Liver (tissue), 3 donors: Measurements from ENCODE around the gene GTF2E1.

Experiments
- GABPA ChIP-seq, 2 donors: IDR thresholded peaks in 1 of 2; conservative IDR thresholded peaks in 1 of 2; 2 replicates each; pipeline ENCODE4 v1.6.1; 2016; ENCODE audit warnings: antibody characterized with exemption in 2 of 2, mild to moderate bottlenecking in 1 of 2, moderate library complexity in 1 of 2
- TAF1 ChIP-seq: conservative IDR thresholded peaks from 2 replicates; pipeline ENCODE4 v1.6.1; 2016; ENCODE audit warnings: antibody characterized with exemption, mild to moderate bottlenecking
- YY1 ChIP-seq: IDR thresholded peaks from 2 replicates; pipeline ENCODE4 v1.6.1; 2016; ENCODE audit warnings: antibody characterized with exemption, mild to moderate bottlenecking
- TF ChIP-seq, protein P1 (sequence below): fragments of 150-350 bp; IDR thresholded peaks from 2 replicates; pipeline ENCODE4 v1.5.1; 2017; ENCODE audit warnings: improper control_type of control experiment, low read depth, low read length; ENCODE audit not compliant: missing input control
- TF ChIP-seq, protein P2 (sequence below): IDR thresholded peaks from 2 replicates; pipeline ENCODE4 v1.6.1; 2016; ENCODE audit warnings: antibody characterized with exemption, mild to moderate bottlenecking
- TF ChIP-seq, protein P3 (sequence below): IDR thresholded peaks from 2 replicates; pipeline ENCODE4 v1.6.1; 2016; ENCODE audit warnings: antibody characterized with exemption
- donor health status: healthy.
- donor health status: healthy.

- TF ChIP-seq, protein P1, sequence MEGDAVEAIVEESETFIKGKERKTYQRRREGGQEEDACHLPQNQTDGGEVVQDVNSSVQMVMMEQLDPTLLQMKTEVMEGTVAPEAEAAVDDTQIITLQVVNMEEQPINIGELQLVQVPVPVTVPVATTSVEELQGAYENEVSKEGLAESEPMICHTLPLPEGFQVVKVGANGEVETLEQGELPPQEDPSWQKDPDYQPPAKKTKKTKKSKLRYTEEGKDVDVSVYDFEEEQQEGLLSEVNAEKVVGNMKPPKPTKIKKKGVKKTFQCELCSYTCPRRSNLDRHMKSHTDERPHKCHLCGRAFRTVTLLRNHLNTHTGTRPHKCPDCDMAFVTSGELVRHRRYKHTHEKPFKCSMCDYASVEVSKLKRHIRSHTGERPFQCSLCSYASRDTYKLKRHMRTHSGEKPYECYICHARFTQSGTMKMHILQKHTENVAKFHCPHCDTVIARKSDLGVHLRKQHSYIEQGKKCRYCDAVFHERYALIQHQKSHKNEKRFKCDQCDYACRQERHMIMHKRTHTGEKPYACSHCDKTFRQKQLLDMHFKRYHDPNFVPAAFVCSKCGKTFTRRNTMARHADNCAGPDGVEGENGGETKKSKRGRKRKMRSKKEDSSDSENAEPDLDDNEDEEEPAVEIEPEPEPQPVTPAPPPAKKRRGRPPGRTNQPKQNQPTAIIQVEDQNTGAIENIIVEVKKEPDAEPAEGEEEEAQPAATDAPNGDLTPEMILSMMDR = no peak
- TF ChIP-seq, protein P2, sequence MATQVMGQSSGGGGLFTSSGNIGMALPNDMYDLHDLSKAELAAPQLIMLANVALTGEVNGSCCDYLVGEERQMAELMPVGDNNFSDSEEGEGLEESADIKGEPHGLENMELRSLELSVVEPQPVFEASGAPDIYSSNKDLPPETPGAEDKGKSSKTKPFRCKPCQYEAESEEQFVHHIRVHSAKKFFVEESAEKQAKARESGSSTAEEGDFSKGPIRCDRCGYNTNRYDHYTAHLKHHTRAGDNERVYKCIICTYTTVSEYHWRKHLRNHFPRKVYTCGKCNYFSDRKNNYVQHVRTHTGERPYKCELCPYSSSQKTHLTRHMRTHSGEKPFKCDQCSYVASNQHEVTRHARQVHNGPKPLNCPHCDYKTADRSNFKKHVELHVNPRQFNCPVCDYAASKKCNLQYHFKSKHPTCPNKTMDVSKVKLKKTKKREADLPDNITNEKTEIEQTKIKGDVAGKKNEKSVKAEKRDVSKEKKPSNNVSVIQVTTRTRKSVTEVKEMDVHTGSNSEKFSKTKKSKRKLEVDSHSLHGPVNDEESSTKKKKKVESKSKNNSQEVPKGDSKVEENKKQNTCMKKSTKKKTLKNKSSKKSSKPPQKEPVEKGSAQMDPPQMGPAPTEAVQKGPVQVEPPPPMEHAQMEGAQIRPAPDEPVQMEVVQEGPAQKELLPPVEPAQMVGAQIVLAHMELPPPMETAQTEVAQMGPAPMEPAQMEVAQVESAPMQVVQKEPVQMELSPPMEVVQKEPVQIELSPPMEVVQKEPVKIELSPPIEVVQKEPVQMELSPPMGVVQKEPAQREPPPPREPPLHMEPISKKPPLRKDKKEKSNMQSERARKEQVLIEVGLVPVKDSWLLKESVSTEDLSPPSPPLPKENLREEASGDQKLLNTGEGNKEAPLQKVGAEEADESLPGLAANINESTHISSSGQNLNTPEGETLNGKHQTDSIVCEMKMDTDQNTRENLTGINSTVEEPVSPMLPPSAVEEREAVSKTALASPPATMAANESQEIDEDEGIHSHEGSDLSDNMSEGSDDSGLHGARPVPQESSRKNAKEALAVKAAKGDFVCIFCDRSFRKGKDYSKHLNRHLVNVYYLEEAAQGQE = no peak
- TF ChIP-seq GABPA (IDR thresholded peaks at IDR 0.05 in 1 of 2, conservative IDR thresholded peaks at IDR 0.05 in 1 of 2) (no peak), YY1 (no peak), TAF1 (no peak)
- TF ChIP-seq, protein P3, sequence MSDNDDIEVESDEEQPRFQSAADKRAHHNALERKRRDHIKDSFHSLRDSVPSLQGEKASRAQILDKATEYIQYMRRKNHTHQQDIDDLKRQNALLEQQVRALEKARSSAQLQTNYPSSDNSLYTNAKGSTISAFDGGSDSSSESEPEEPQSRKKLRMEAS = no peak
Observed at GRCh38 chr3:120745466-120745865, 2.9 kb downstream of the GTF2E1 start.
